ENCODE data around the gene JAG2. TPM values are rescaled to one million over a fixed set of nuclear protein-coding genes. Genes with fewer than 3 reads are reported as not detected.

Gene JAG2
- total and polyA plus RNA-seq, 2 of the 13 experiments (the other 11 are each of a cell fraction or from before 2014, with no cell fraction given), result 0.04 to 0.16 TPM

GRCh38 chr14:105217774-105218173 lies 49.2 kb upstream of the JAG2 start:
- no peak overlapping the region for H2AFZ ChIP-seq (ENCODE audit: low read length)
- no peaks in the 10 kb centered on the region for H4K20me1 ChIP-seq (ENCODE audit: insufficient read depth, low read length)
- POLR2A ChIA-PET, result no interaction called here
- peaks cover 25 to 30% of the 10 kb centered on the region in 2 experiments; a peak in 4 of 5 replicates for H3K36me3 ChIP-seq (replicated peaks in 1 of 2; ENCODE audit: control insufficient read depth in 1 of 2, insufficient read depth in 2 of 2, low read length in 2 of 2)
- in situ Hi-C loops (cut with HindIII; ENCODE audit: extremely low pct_ligation_motif_present, low pct_unique_long_range_greater_than_20kb) (no loop called here), intact Hi-C loops (cut with micrococcal nuclease; ENCODE audit: unreplicated experiment) (no loop called here)
- FAIRE-seq (no peak), ATAC-seq (no peak), DNase-seq (ENCODE audit: low spot score) (no peak)
- CTCF ChIA-PET (ENCODE audit: low intra/inter-chr PET ratio, low total read pairs), result no interaction called here
- TF ChIP-seq ZNF138 (CRISPR knock-in tag; IDR thresholded peaks at IDR 0.05; ENCODE audit: low read depth) (no peak), ZNF260 (CRISPR knock-in tag; IDR thresholded peaks at IDR 0.05; ENCODE audit: borderline replicate concordance, low read depth) (no peak), ZNF605 (CRISPR knock-in tag; IDR thresholded peaks at IDR 0.05) (no peak), ZNF484 (CRISPR knock-in tag; IDR thresholded peaks at IDR 0.05; ENCODE audit: borderline replicate concordance, low read depth) (no peak), FOXO1 (CRISPR knock-in tag; IDR thresholded peaks at IDR 0.05) (no peak), FOXM1 (CRISPR knock-in tag; IDR thresholded peaks at IDR 0.05) (no peak), PREB (CRISPR knock-in tag; IDR thresholded peaks at IDR 0.05) (no peak), FLYWCH1 (CRISPR knock-in tag; IDR thresholded peaks at IDR 0.05) (no peak), SOX6 (IDR thresholded peaks at IDR 0.05) (no peak), SOX6 (CRISPR knock-in tag; IDR thresholded peaks at IDR 0.05) (no peak), ZNF580 (CRISPR knock-in tag; IDR thresholded peaks at IDR 0.05; ENCODE audit: borderline replicate concordance, low read depth) (no peak), PHB2 (IDR thresholded peaks at IDR 0.05; ENCODE audit: partially characterized antibody) (no peak), EP300 (IDR thresholded peaks at IDR 0.05; ENCODE audit: low read depth in 2 of 2, low read length in 2 of 2) (no peak), EP300 (CRISPR knock-in tag; IDR thresholded peaks at IDR 0.05; ENCODE audit: borderline replicate concordance) (no peak), ZBTB38 (CRISPR knock-in tag; IDR thresholded peaks at IDR 0.05) (no peak), NCOA5 (CRISPR knock-in tag; IDR thresholded peaks at IDR 0.05) (no peak), NR2F6 (IDR thresholded peaks at IDR 0.05) (no peak), NR2F6 (CRISPR knock-in tag; IDR thresholded peaks at IDR 0.05) (no peak), ZNF704 (CRISPR knock-in tag; IDR thresholded peaks at IDR 0.05; ENCODE audit: borderline replicate concordance) (no peak)
- no peak overlapping the region for H3K4me3 ChIP-seq (replicated peaks in 1 of 3; ENCODE audit: insufficient read depth in 1 of 3, low read depth in 2 of 3, low read length in 3 of 3)
- H3K9ac ChIP-seq (ENCODE audit: insufficient read depth, low read depth, low read length), result no peak overlapping the region
- no peaks in the 10 kb centered on the region for H3K79me2 ChIP-seq (ENCODE audit: insufficient read depth, low read length)
- no peaks in the 10 kb centered on the region for H3K9me3 ChIP-seq (ENCODE audit: low read length)
- no peaks in the 10 kb centered on the region for H3K27me3 ChIP-seq (ENCODE audit: control insufficient read depth in 1 of 2, insufficient read depth in 2 of 2, low read length in 2 of 2)
- no peaks in the 10 kb centered on the region for H3K4me1 ChIP-seq (ENCODE audit: insufficient read depth, low read length)
- no TSS peak for BruUV-seq (replicated peaks)
- H3K27ac ChIP-seq (ENCODE audit: extremely low read length, insufficient read depth, low read length), result no peak overlapping the region
- 98% methylated on average over 5 of the region's 11 CpGs for WGBS (ENCODE audit: low lambda C conversion rate)
- H3K4me2 ChIP-seq (ENCODE audit: low read depth, low read length), result no peak overlapping the region
